HG03342 (cell line): ENCODE measurements around the gene TNS2.
A peak's percentile ranks its signal among the peaks of the same experiment; 100 is the strongest.
"Not testable (repeated sequence)": the region's sequence is repeated elsewhere in the genome, so short reads cannot be mapped to it uniquely, and the experiment has no call there.

ENCODE experiments used
- ATAC-seq: cut with Tn5 transposase; IDR thresholded peaks from one replicate; pipeline ENCODE4 v1.9.1; 2021; ENCODE audit warnings: mild to moderate bottlenecking, moderate library complexity; ENCODE audit not compliant: unreplicated experiment

Gene TNS2

GRCh38 chr12:53049571-53050318 lies at the start of gene TNS2:
TSS of gene TNS2 (plus strand) at chr12:53050065. CDS start at chr12:53050186, 121 bp downstream.
- no peak for ATAC-seq

- no peak for ATAC-seq
Observed at GRCh38 chr12:53004178-53004577, 45.7 kb upstream of the TNS2 start.

- ATAC-seq: no peak
Observed at GRCh38 chr12:53004582-53004981, 45.3 kb upstream of the TNS2 start.

GRCh38 chr12:53005215-53005985 lies 44.5 kb upstream of the TNS2 start:
- no peak for ATAC-seq

- peak; percentile 92 for ATAC-seq
Observed at GRCh38 chr12:53005986-53006809, 43.7 kb upstream of the TNS2 start, which contains the start of gene EIF4B. TSS of gene EIF4B (plus strand) at chr12:53006456. CDS start at chr12:53006484, 28 bp downstream.

GRCh38 chr12:53006810-53007309 lies 43.0 kb upstream of the TNS2 start:
- ATAC-seq: no peak

- no peak for ATAC-seq
Observed at GRCh38 chr12:53007343-53007742, 42.5 kb upstream of the TNS2 start.

GRCh38 chr12:53008760-53009159 lies 41.1 kb upstream of the TNS2 start:
- not testable (repeated sequence) for ATAC-seq

- no peak for ATAC-seq
Observed at GRCh38 chr12:53010955-53011354, 38.9 kb upstream of the TNS2 start.

- ATAC-seq: no peak
Observed at GRCh38 chr12:53011889-53012288, 38.0 kb upstream of the TNS2 start.

- ATAC-seq: no peak
Observed at GRCh38 chr12:53012928-53013327, 36.9 kb upstream of the TNS2 start.

GRCh38 chr12:53014709-53015108 lies 35.2 kb upstream of the TNS2 start:
- ATAC-seq: no peak

GRCh38 chr12:53025250-53025649 lies 24.6 kb upstream of the TNS2 start:
- ATAC-seq: no peak

GRCh38 chr12:53027014-53027413 lies 22.9 kb upstream of the TNS2 start:
- not testable (repeated sequence) for ATAC-seq

GRCh38 chr12:53031616-53032015 lies 18.2 kb upstream of the TNS2 start:
- ATAC-seq: no peak

GRCh38 chr12:53033832-53034231 lies 16.0 kb upstream of the TNS2 start:
- ATAC-seq: not testable (repeated sequence)

- ATAC-seq: no peak
Observed at GRCh38 chr12:53034459-53034858, 15.4 kb upstream of the TNS2 start.

GRCh38 chr12:53036802-53037201 lies 13.1 kb upstream of the TNS2 start:
- no peak for ATAC-seq

- ATAC-seq: no peak
Observed at GRCh38 chr12:53039851-53040250, 10.0 kb upstream of the TNS2 start.

GRCh38 chr12:53042607-53043454 lies 7.0 kb upstream of the TNS2 start:
- no peak for ATAC-seq
